SK-N-DZ (cell line): ENCODE results near the gene CREG1.
"Not testable (repeated sequence)": the region's sequence is repeated elsewhere in the genome, so short reads cannot be mapped to it uniquely, and the experiment has no call there.

Experiments
- DNase-seq: peaks from one replicate; pipeline ENCODE4 v3.0.0-alpha.2; 2015; ENCODE audit warnings: low spot score

The CREG1 gene

DNA sequence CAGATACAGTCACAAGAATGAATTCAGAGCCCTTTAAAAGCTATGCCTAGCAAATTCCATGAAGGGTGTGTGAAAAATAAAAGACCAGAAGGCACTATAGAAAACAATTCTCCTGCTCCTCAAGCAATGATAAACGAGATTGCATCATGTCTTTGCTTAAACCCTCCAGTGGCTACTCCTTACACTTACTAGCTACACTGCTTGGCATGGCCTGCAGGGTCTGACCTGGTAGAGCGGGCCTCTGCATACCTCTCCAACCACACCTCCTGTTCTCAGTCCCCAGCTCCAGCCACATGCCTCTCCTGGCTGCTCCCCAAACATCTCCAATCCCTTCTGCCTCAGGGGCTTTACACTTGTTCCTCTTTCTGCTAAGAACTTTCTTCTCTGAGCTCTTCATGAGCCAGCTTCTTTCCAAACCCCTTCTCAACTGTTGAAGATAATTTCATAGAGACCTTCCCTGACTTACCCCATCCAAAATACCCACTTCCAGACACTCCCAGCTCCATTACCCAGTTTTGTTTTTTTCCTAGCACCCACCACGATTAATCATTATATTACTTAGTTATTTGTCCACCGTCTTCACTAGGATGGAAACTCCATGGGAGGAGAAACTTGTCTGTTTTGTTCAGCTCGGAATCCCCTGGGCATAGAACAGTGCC, 11.2 kb upstream of the CREG1 start:
- DNase-seq = no peak

DNA sequence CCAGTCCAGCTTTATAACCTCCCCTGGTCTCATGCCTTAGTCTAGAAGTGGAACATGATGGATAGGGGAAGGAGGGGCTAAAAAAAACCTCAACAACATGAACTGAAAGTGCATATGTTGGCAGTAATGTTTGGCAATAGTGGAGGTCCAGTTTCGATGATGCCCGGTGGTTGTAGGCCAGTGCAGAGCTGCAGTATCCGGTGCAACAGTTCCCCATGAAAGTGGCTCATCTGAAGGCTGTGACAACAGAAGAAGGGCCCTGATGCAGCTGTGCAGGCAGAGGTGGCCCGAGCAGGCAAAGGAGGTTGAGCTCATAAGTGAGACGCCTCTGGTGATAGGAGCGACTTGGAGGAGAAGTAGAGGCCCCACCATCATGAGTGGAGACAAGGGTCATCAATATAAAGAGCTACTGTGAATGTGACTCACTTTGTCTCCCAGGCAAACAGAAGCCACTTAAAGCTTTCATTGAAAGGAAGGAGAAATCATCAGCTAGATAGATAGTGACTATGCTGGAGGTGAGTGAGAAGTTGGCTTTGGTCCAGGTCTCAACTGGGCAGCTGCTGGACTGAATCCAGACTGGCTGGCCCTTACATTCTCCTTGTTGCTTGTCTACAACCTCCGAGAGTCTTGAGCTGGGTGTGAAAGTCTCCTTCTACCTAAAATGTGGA, 10.2 kb upstream of the CREG1 start:
- DNase-seq = no peak

DNA sequence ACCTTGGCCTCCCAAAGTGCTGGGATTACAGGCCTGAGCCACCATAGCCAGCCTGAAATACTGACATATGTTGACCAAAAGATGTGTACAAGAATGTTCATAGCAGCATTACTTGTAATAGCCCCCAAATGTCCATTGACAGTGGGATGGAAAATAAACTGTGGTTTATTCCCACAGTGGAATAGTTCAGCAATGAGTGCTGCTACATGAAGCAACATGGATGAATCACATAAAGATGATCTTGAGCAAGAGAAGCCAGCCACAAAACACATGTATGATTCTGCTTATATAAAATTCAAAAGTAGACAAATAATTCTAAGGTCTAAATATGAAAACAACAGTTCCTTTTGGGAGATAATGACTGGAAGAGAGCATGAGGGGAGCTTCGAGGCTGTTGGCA, 9.1 kb upstream of the CREG1 start:
- DNase-seq = no peak

DNA sequence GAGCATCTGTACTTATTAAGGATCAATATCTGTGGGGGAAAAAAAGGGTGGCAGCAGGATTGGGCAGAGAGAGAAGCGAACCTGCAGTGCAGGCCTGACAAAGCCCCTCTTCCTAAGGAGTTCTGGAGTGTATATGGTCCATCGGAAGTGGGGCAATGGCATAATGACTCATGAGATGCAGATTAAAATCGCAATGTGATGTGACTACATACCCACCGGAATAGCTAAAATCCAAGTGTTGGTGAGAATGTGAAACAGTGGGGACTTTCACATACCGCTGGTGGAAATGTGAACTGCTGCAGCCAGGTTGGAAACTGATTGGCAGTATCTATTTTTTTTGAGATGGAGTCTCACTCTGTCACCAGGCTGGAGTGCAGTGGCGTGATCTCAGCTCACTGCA, 8.2 kb upstream of the CREG1 start:
- DNase-seq = no peak

DNA sequence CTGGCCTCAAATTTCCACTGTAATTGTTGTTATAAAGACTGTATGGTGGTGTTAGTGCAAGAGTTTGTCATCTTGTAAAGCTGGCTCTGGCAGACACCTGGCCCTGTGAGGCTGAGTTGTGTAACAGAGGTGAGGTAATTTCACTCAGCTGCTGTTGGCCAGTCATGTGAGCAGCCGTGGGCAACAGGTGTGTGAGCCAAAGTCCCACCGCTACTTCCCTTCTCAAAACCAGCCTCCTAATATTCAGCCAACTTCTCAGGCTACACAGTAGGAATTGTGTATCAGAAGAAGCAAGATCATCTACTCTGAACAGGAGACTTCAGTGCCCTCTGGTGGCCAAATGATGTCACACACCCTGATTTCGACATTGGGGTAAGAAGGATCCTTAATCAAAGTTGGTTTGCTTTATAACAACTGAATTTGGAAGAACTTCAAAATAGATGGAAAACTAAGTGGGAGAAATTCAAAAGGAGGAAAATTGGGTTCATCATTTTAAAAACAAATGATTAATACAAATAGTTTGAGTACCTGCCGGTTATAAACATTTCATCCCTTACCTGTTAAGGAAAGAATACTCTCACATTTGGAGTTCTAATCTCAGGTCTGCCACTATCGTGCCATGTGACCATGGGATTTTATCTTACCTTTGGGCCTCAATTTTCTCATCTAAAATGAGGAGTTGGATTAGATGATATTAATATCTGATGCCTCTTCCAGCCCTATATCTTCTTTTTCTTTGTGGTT, 2.6 kb upstream of the CREG1 start:
- DNase-seq = peak; percentile 64

DNA sequence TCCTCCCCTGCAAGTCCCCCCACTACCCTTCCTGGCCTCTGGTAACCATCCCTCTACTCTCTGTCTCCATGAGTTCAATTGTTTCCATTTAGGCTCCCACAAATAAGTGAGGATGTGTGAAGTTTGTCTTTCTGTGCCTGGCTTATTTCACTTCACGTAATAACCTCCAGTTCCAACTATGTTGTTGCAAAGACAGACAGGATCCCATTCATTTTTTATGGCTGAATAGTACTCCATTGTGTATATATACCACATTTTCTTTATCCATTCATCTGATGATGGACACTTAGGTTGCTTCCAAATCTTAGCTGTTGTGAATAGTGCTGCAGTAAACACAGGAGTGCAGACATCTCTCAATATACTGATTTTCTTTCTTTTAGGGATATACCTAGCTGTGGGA, 1.5 kb upstream of the CREG1 start:
- not testable (repeated sequence) for DNase-seq

DNA sequence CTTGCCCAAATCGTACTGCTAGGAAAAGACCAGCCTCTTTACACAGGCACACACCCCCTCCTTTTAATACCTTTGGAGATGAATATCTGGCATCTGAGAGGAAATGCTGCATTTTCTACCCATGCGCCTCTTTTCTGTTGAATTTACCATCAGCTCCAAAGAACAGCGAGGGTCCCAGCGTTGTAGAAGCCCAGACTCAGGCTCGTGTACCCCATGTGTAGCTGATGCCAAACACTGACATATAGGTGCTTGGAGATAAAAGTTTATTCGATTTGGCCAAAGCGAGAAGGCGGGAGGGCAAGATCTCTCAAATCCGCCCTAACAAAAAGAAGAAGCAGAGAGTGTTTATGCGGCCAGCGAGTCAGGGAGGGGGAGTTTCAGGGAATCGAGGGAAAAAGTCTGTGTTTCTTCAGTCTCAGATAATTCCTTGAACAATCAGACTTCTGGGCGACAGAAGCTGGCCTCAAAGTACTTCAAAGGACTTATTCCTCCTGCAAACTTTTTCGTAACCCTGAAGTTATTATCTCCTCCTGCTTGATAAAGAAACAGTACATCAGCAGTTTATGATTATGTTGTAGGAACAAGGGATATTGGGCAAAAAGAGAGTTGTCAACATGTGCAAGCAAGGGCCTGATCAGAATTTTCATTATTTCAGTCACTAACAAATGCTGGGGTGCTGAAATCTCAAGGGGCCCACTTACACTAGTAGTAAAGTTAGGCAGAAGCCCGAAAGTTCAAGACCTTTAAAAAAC, 642 bp upstream of the CREG1 start:
- DNase-seq = no peak

DNA sequence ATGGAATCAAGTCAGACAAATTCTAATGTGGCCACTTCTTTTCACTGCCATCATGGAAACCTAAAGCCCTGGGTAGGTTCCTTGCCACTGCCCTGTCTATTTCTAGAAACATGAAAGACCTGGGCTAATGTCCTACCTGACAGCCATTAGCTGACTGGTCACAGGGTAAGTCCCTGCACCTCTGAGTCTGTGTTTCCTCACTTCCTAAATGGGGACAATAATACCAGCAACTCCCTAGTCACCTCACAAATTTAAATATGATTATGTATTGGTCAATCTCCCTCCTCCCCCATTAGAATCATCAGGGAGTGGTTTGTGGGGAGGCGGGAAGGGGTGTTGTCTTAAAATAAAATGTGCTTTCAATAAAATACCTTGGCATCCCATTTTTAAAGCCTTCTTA, 2.2 kb downstream of the CREG1 start:
- DNase-seq = no peak

DNA sequence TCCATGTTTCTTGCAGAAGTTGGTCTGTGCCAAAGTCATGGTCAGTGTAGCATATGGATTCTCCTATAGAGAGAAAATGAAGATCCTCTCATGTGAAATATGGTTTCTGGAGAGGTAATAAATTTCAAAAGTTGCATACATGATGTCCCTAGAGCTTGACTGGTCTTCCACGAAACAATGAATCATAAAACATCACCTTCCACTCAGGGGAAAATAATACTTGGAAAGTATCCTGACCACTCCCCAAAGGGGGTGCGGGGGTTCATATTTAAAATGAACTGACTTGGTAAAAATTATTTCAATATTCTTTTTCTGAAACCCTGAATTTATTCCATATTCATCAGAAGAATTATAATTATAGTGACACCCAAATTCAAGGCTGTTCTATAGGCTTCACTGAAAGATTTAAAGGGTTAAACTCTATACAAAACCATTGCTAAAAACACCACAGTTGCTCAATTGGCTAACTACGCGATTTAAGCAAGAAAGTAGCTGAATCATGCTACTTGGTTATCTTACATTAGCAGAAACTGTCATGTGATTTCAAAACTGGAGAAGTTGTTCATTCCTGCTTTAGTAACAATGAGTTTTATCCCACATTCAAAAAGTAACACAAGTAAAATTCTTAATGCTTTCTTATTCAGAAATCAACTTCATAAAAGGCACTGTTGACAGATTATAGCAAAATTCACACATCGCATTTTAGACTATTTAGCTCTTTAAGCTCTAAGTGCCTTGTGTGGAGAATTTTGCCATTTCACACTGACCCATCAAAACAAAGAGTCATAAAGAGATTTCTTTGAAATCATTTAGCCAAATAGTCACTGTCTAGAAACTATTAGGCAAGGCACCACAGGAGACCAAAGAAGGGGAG, 5.3 kb downstream of the CREG1 start:
- no peak for DNase-seq

DNA sequence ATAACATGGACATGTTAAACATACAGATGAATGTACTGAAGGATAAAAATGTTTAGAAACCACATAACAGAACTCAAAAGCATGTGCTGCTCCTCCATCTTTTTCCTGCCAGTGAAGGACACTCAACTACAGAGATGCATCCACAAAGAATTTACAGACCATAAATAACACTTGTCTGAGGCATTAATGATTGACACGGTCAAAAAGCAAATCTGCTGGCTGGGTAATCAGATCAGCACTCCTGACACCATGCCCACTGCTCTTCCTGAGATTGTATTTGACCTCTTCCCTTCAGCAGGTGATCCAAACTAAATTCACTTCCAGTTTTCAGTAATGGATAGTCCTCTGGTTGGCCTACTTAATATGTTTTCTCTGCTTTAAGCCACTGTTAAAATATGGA, 6.6 kb downstream of the CREG1 start:
- DNase-seq = no peak

DNA sequence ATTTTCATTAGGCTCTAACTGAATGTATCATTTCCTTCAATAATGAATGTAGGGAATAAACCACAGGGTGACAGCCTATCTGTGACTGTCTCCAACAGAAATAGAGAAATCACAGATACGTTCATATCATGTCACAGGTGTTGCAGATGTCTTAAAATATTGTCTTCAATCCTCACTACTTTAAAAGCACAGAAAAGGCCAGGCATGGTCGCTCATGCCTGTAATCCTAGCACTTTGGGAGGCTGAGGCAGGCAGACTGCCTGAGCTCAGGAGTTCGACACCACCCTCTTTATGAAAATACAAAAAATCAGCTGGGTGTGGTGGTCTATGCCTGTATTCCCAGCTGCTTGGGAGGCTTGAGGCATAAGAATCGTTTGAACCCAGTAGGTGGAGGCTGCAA, 8.2 kb downstream of the CREG1 start:
- DNase-seq = no peak

DNA sequence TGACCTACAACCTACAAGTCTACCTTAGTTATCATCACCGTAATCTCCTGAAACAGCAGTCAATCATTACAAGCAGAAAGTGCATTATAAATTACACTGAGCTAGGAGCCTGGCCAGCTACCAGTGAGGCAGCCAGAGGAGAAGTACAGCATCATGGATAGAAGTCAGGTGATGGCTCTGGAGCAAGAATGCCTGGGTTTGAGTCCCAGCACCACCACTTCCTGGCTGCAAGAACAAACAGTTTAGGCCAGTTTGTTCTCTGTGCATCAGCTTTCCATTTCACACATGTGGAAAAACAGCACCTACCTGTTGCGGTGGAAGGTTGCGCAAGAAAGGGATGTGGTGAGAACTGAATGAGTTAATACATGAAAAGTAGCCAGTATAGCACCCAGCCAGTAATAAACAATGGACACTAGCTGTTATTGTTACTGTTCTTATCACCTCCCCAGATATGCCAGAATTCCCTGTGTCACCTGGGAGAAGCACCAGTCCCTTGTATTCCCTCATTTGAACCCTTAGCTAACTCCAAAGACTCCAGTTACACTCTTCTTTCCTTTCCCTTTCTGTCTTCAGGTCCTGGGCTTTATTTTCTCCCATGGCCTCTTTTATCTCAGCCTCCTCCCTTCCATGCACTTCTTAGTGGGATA, 9.0 kb downstream of the CREG1 start:
- no peak for DNase-seq

DNA sequence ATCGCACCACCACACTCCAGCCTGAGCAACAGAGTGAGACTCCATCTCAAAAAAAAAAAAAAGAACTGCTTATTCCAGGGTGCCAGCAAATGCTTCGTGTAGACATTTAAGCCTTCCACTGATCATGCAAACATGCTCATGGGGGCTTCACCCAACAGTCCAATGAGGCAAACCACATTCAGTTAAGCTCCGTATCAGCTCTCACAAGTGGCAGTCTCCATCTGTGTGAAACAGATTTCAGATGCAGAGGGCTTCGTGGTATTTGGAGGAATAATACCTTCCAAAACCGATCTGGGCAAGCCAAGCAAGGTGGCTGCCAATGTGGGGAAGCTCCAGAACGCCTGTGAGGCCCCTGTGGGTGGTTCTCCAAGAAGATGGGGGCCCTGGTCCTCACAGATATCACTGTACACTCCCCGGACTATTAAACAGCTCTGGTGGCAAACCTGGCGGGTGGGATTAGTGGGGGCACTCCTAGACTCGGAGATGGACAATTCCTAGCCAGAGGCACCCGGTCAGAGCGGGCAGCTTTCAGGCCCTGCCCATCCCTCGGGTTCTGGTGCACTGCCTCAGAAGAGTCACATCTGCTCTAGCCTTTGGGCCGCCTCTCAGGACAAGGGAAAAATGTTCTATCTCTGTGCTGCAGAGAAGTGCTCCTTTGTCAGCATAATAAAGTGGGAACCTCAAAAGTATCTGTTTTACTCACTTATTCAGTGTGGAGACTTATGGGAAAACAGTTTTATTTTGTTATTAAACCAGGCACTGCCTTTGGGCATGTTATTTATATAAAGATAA, 10.2 kb downstream of the CREG1 start:
- no peak for DNase-seq

DNA sequence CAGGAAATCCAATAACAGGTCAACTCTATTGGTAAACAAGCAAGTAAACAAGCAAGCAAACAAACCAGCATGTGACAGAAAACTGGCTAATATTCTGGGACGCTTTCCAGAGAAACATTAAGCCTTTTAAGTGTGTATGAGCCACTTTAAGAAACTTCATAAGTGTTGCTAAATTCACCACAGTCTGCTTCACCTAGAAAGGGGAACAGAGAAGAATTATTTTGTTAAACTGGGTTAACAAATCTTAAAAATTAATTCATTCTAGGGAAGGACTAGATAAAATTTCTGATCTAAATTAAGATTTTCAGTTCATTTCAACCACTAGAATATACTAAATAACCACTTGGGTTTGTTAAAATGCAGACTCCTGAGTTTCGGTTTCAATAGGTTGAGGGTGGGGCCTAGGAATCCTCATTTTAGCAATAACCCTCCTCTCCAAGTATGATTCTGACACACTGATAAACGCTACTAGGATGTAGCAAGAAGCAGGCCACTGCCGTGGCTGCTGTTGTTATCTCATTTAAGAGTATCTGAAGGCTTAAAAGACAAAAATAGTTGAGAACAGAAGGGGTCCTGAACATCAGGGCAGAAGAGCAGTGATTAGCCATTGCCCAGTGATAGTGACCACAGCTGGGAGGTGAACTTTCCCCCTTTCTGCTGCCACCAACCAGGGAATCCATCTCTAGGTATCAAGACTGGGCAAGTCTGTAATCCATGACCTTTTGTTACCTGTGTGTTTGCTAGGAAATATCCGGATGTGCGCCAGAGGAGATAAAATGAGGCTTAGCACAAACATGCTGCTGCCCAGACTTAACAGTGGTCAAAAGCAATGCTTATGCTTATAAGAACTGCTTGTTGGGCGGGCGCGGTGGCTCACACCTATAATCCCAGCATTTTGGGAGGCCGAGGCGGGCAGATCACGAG, 11.2 kb downstream of the CREG1 start:
- DNase-seq = no peak

DNA sequence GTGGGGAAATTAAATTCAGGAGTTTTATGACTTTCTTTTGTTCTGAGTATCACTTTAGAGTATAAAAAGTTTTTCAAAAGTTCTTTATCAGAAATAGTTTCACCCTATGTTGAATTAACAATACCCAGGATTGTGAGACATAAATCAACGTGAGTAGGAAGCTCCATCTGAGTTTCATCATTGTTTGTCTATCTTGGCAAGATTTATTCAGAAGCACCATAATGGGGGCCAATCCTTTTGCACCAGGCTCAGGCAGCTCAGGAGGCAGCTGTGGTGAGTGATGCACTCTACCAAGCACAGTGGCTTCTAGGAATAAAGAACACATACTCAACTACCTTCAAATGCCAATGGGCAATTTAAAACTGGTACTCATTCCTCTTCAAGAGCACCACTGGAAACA, 12.0 kb downstream of the CREG1 start:
- no peak for DNase-seq

DNA sequence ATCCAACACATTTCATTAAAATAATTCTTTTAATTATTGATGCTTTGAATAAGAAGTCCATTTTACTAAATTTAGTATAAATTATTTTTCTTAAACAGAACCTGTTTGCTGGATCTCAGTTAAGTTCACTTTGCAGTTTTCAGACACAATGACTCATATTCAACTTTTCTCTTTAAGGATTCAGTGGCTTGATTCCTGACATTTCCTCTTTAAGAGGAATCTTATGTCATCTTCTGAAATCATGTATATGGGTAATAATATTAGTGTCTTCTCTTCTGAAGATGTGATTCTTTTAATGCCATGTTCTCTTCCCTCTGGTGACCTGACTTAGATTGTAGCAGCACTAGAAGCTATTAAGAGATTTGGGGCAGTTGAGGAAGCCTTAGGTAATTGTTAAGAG, 12.6 kb downstream of the CREG1 start:
- no peak for DNase-seq

DNA sequence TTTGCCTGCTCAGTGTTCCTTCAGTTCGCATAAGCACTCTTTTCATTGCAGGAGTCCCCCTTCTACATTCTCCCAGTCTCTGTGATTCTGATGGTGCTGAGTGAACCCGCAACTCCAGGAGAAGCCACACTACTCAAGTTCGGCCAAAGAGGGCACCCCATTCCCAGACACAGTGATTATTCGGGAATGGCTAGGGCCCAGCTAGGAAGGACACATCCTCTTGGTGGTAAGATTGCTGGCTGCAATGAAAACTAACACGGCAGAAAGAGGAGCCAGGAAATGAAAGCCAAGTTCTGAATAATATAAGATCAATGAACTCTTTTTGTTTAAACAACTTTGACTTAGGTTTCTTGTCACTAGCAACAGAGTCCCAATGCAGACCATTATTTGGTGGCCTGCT, 14.9 kb downstream of the CREG1 start:
- no peak for DNase-seq

DNA sequence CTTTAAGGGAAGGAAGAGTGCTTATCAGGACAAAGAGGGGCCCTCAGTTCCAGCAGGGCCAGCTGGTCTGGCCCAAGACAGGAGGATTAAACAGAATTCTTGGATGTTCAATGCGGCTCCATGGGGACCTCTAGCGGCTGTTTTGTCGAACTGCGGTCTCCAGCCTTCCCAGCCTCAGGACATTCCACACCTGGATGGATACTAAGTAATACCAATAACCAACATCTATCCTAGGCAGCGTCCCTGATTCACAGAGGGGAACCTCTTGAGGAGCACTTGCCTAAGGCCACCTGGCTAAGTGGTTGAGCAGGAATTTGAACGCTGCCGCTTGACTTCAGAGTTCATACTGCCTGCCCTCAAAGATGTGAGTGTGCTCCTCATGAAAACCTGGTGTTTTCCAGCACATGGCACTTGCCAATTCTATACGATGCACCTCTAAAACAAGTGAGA, 19.7 kb downstream of the CREG1 start:
- peak; percentile 66 for DNase-seq
